Astrocyte of the spinal cord (primary cell): ENCODE data around the gene SLIT3.

Source experiments
- DNase-seq: peaks from one replicate; pipeline ENCODE4 v3.0.0; 2011; ENCODE audit warnings: low read depth, low spot score
- H3K4me3 ChIP-seq: 2 replicates; pipeline ENCODE4 v1.5.1; 2011; ENCODE audit warnings: low read depth, mild to moderate bottlenecking, low read length, moderate library complexity
- CTCF ChIP-seq: IDR thresholded peaks from 2 replicates; pipeline ENCODE4 v1.5.1; 2012; ENCODE audit warnings: low read depth, mild to moderate bottlenecking, low read length, inconsistent platforms
- in situ Hi-C: cut with HindIII; loops from 2 replicates; pipeline ENCODE4 v1.10.0; 2017; ENCODE audit warnings: low sequenced_read_pairs

Gene SLIT3

GRCh38 chr5:168943091-168943884 lies 357.7 kb downstream of the SLIT3 start:
- no peak for DNase-seq
- no peak for TF ChIP-seq CTCF
- H3K4me3 ChIP-seq = no peak overlapping the region
- in situ Hi-C loops = no loop called here

GRCh38 chr5:168941901-168942300 lies 359.0 kb downstream of the SLIT3 start:
- no peak for DNase-seq
- H3K4me3 ChIP-seq = no peak overlapping the region
- no peak for TF ChIP-seq CTCF
- in situ Hi-C loops = no loop called here

DNA sequence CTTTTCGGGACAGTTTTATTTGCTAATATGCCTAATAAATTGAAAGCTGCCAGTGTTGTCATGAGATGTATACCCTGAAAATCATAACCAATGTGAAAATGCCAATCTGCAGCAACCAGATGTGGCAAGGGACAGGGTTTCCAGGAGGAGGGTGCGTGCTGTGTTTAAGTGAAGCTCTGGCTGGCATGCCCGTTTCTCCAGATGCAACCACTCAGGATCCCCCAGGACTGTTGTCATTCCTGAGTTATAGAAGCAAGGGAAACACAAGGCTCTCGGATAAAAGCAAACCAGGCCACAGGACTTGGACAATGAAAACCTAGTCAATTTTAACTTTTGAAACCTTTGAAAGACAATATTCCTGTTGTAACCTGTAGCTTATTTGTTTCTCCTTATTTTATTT lies 360.2 kb downstream of the SLIT3 start:
- DNase-seq = no peak
- H3K4me3 ChIP-seq = no peak overlapping the region
- TF ChIP-seq CTCF = no peak
- in situ Hi-C loops = no loop called here

- no peak for TF ChIP-seq CTCF
- H3K4me3 ChIP-seq = no peak overlapping the region
- in situ Hi-C loops = no loop called here
- DNase-seq = no peak
Observed at GRCh38 chr5:168939887-168940544, 360.9 kb downstream of the SLIT3 start.

- no peak for TF ChIP-seq CTCF
- in situ Hi-C loops = no loop called here
- H3K4me3 ChIP-seq = no peak overlapping the region
- no peak for DNase-seq
Observed at GRCh38 chr5:168939156-168939800, 361.7 kb downstream of the SLIT3 start.

GRCh38 chr5:168936511-168936910 lies 364.4 kb downstream of the SLIT3 start:
- no peak for TF ChIP-seq CTCF
- H3K4me3 ChIP-seq = no peak overlapping the region
- DNase-seq = no peak
- in situ Hi-C loops = no loop called here
